Measurements from ENCODE around the gene PAK1IP1. TPM values are rescaled to one million over a fixed set of nuclear protein-coding genes. Genes with fewer than 3 reads are reported as not detected.
A peak's percentile ranks its signal among the peaks of the same experiment; 100 is the strongest.

Gene PAK1IP1
- polyA plus RNA-seq = 23.8 to 36.3 TPM (median 33.0 TPM) in 3 replicates
- polyA plus RNA-seq (2011; ENCODE audit: low read depth) = 32.5 TPM
- polyA plus RNA-seq (2011; cell fraction: cytosol; rRNA removed) = 18.5 and 34.0 TPM in 2 replicates
- polyA plus RNA-seq (2011; cell fraction: nucleus; rRNA removed) = 16.7 and 26.0 TPM in 2 replicates
- polyA plus RNA-seq (2012; ENCODE audit: low replicate concordance) = 18.9 and 26.3 TPM in 2 replicates
- 5.9 to 14.9 TPM (median 13.6 TPM) in 3 replicates for polyA minus RNA-seq
- polyA minus RNA-seq (2011; cell fraction: cytosol; rRNA and poly(A)+ RNA removed) = 9.4 TPM
- 5.8 and 6.7 TPM in 2 replicates for polyA minus RNA-seq (2011; cell fraction: nucleus; rRNA and poly(A)+ RNA removed)

GRCh38 chr6:10694302-10695085, at the start of gene PAK1IP1, which contains the start of gene C6orf52:
Gene PAK1IP1 (plus strand): TSS chr6:10694972. CDS start chr6:10694986, 14 bp downstream.
Gene C6orf52 (minus strand): TSS chr6:10694616. CDS start chr6:10687550, 7,066 bp downstream.
- Histone ChIP-seq H2AFZ (ENCODE audit: control insufficient read depth, low read length) (peak within 1 kb of the TSS; percentile 76), H3K79me2 (ENCODE audit: control insufficient read depth, insufficient read depth, low read length) (peaks cover 41% of the 10 kb centered on the region), H3K9me3 (ENCODE audit: control insufficient read depth, low read depth, low read length) (no peaks in the 10 kb centered on the region), H3K27me3 (ENCODE audit: control insufficient read depth, extremely low read depth, insufficient read depth, low read length) (no peaks in the 10 kb centered on the region), H3K9me1 (ENCODE audit: control insufficient read depth, extremely low read depth, insufficient read depth, low read length) (no peaks in the 10 kb centered on the region), H3K9ac (ENCODE audit: control insufficient read depth, extremely low read depth, insufficient read depth, low read length) (peak within 1 kb of the TSS; percentile 96), H4K20me1 (ENCODE audit: control insufficient read depth, extremely low read depth, insufficient read depth, low read length) (no peaks in the 10 kb centered on the region), H3K4me1 (ENCODE audit: control insufficient read depth, extremely low read depth, insufficient read depth, low read length) (peaks cover 17% of the 10 kb centered on the region), H3K4me3 (ENCODE audit: control insufficient read depth in 2 of 3, extremely low read depth in 1 of 3, insufficient read depth in 2 of 3, low read depth in 1 of 3, low read length in 3 of 3) (peak within 1 kb of the TSS; percentile 74 to 90 (median 79)), H3K4me2 (ENCODE audit: control insufficient read depth, extremely low read depth, insufficient read depth, low read depth, low read length) (peak within 1 kb of the TSS; percentile 96), H3K36me3 (ENCODE audit: control insufficient read depth in 2 of 2, extremely low read depth in 1 of 2, insufficient read depth in 2 of 2, low read length in 2 of 2) (peaks cover 2 to 10% of the 10 kb centered on the region in 2 experiments), H3K27ac (ENCODE audit: control insufficient read depth, insufficient read depth, low read length) (peak within 1 kb of the TSS; percentile 88)
- TF ChIP-seq CTCF (optimal IDR thresholded peaks at IDR 0.05 in 1 of 3, IDR thresholded peaks at IDR 0.05 in 1 of 3, conservative IDR thresholded peaks at IDR 0.05 in 1 of 3; ENCODE audit: extremely low read depth in 1 of 3, insufficient read depth in 2 of 3, low read length in 3 of 3) (peak in 1 of 3 experiments; percentile 4), EZH2 (IDR thresholded peaks at IDR 0.05; ENCODE audit: low read length) (no peak)
- dilution Hi-C loops (cut with MboI; ENCODE audit: extremely low pct_ligation_motif_present, low sequenced_read_pairs) = no loop called here
- peak; percentile 71 for DNase-seq (ENCODE audit: low read depth, low spot score)
- no peak for FAIRE-seq

GRCh38 chr6:10655508-10656055, 39.2 kb upstream of the PAK1IP1 start:
- Histone ChIP-seq H3K9ac (ENCODE audit: control insufficient read depth, extremely low read depth, insufficient read depth, low read length) (no peak overlapping the region), H3K36me3 (ENCODE audit: control insufficient read depth in 2 of 2, extremely low read depth in 1 of 2, insufficient read depth in 2 of 2, low read length in 2 of 2) (no peaks in the 10 kb centered on the region), H3K4me3 (ENCODE audit: control insufficient read depth in 2 of 3, extremely low read depth in 1 of 3, insufficient read depth in 2 of 3, low read depth in 1 of 3, low read length in 3 of 3) (no peak overlapping the region), H3K4me1 (ENCODE audit: control insufficient read depth, extremely low read depth, insufficient read depth, low read length) (no peaks in the 10 kb centered on the region), H2AFZ (ENCODE audit: control insufficient read depth, low read length) (no peak overlapping the region), H3K4me2 (ENCODE audit: control insufficient read depth, extremely low read depth, insufficient read depth, low read depth, low read length) (no peak overlapping the region), H3K9me1 (ENCODE audit: control insufficient read depth, extremely low read depth, insufficient read depth, low read length) (no peaks in the 10 kb centered on the region), H3K79me2 (ENCODE audit: control insufficient read depth, insufficient read depth, low read length) (no peaks in the 10 kb centered on the region), H3K9me3 (ENCODE audit: control insufficient read depth, low read depth, low read length) (no peaks in the 10 kb centered on the region), H3K27me3 (ENCODE audit: control insufficient read depth, extremely low read depth, insufficient read depth, low read length) (no peaks in the 10 kb centered on the region), H4K20me1 (ENCODE audit: control insufficient read depth, extremely low read depth, insufficient read depth, low read length) (no peaks in the 10 kb centered on the region), H3K27ac (ENCODE audit: control insufficient read depth, insufficient read depth, low read length) (no peak overlapping the region)
- DNase-seq (ENCODE audit: low read depth, low spot score) (no peak), FAIRE-seq (no peak)
- dilution Hi-C loops (cut with MboI; ENCODE audit: extremely low pct_ligation_motif_present, low sequenced_read_pairs) = no loop called here
- TF ChIP-seq CTCF (optimal IDR thresholded peaks at IDR 0.05 in 1 of 3, IDR thresholded peaks at IDR 0.05 in 1 of 3, conservative IDR thresholded peaks at IDR 0.05 in 1 of 3; ENCODE audit: extremely low read depth in 1 of 3, insufficient read depth in 2 of 3, low read length in 3 of 3) = no peak
- TF ChIP-seq EZH2 (IDR thresholded peaks at IDR 0.05; ENCODE audit: low read length) = no peak

Data from keratinocyte (primary cell).